ENCODE results near the gene CASZ1. TPM values are rescaled to one million over a fixed set of nuclear protein-coding genes. Genes with fewer than 3 reads are reported as not detected.

CASZ1 gene
- total RNA-seq, 1 donor: under 0.01 TPM

- H3K4me3 ChIP-seq (ENCODE audit: low read depth, low read length): no peak overlapping the region
- DNase-seq (ENCODE audit: low read depth): no peak
- no peak for TF ChIP-seq CTCF (IDR thresholded peaks at IDR 0.05; ENCODE audit: insufficient read depth, low read depth, low read length)
Measured at GRCh38 chr1:10714337-10715114, 81.9 kb downstream of the CASZ1 start.

- no peak for DNase-seq (ENCODE audit: low read depth)
- no peak for TF ChIP-seq CTCF (IDR thresholded peaks at IDR 0.05; ENCODE audit: insufficient read depth, low read depth, low read length)
- no peak overlapping the region for H3K4me3 ChIP-seq (ENCODE audit: low read depth, low read length)
Measured at GRCh38 chr1:10713614-10714013, 82.8 kb downstream of the CASZ1 start.

- H3K4me3 ChIP-seq (ENCODE audit: low read depth, low read length): no peak overlapping the region
- DNase-seq (ENCODE audit: low read depth): no peak
- TF ChIP-seq CTCF (IDR thresholded peaks at IDR 0.05; ENCODE audit: insufficient read depth, low read depth, low read length): no peak
Measured at GRCh38 chr1:10712568-10713362, 83.7 kb downstream of the CASZ1 start.

DNA sequence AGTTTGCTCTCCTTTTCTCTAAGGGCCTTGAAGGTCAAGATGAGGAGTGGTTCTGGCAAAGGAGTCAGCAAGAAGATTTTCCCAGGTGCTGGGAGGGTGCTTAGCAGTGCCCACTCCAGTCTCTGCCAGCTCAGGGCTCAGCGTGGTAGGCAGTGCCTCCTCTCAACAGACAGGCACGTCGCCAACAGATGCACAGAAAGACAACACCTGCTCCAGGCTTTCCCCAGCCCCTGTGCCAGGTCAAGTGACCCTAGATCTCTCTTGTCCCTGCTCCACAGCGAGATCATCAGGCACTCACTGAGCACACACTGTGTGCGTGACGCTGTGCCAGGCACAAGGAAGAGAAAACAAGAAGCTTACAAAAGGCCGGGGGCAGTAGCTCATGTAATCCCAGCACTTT, 86.0 kb downstream of the CASZ1 start:
- DNase-seq (ENCODE audit: low read depth): no peak
- H3K4me3 ChIP-seq (ENCODE audit: low read depth, low read length): no peak overlapping the region
- TF ChIP-seq CTCF (IDR thresholded peaks at IDR 0.05; ENCODE audit: insufficient read depth, low read depth, low read length): no peak

DNA sequence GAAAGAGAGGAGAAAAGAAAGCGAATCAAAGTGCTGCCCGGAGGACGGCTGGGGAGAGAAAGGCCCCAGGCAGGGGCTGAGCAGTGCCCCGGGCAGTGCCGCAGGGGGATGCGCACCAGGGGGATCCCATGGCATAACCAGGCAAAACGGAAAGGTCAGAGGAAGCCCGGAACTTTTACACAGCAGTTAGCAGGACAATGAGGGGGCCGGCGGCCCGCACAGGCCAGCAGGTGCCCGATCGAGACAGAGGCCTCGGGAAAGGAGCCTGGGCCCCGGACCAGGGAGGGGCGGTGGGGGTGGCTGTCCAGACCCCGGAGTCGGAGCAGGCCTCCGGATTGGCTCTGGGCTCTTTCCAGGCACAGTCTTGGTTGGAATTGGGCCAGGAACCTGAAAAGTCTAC, 86.8 kb downstream of the CASZ1 start:
- no peak for TF ChIP-seq CTCF (IDR thresholded peaks at IDR 0.05; ENCODE audit: insufficient read depth, low read depth, low read length)
- no peak overlapping the region for H3K4me3 ChIP-seq (ENCODE audit: low read depth, low read length)
- DNase-seq (ENCODE audit: low read depth): no peak

DNA sequence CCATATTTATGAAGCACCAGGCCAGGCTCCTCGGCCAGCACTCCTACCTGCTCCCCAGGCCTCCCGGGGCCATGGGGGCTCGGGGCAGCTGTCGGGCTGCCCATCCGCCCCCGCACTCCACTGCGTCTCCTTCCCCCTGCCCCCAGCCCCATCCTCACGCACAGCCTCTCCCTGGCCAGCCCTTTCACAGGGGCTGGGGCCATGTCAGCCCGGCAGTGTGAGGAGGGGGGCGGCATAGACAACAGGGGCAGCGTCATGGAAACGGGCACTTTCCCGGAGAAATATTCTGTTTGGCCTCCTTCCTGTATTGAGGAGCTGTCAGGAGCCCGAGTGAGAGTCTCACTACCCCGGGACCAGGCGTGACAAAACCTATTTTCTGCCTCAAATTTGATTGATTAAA, 87.3 kb downstream of the CASZ1 start:
- no peak for DNase-seq (ENCODE audit: low read depth)

More for the DNA sequence above, 87.3 kb downstream of the CASZ1 start:
- no peak overlapping the region for H3K4me3 ChIP-seq (ENCODE audit: low read depth, low read length)
- TF ChIP-seq CTCF (IDR thresholded peaks at IDR 0.05; ENCODE audit: insufficient read depth, low read depth, low read length): no peak

Data from fibroblast of villous mesenchyme (primary cell).